Smooth muscle cell (in vitro differentiated cells): Measurements from ENCODE around the gene SLC2A9. TPM values are rescaled to one million over a fixed set of nuclear protein-coding genes. Genes with fewer than 3 reads are reported as not detected.

Experiments
- DNase-seq: peaks from one replicate; lab custom pipeline; 2025; ENCODE audit not compliant: unreplicated experiment; lab: John Stamatoyannopoulos, UW
- H2AFZ ChIP-seq: fragments of 200-600 bp; sonication (generic); 2 replicates; pipeline ENCODE4 v1.6.0; 2016; ENCODE audit warnings: antibody characterized with exemption, low read depth, mild to moderate bottlenecking
- H3F3A ChIP-seq: fragments of 200-600 bp; sonication (generic); 2 replicates; pipeline ENCODE4 v1.6.0; 2017; ENCODE audit warnings: antibody characterized with exemption, low read depth
- H3K27ac ChIP-seq: fragments of 200-600 bp; sonication (generic); 2 replicates; pipeline ENCODE4 v1.5.1; 2016; ENCODE audit warnings: low read depth, mild to moderate bottlenecking
- H3K27me3 ChIP-seq: fragments of 200-600 bp; sonication (generic); 2 replicates; pipeline ENCODE4 v1.6.1; 2016; ENCODE audit warnings: low read depth, mild to moderate bottlenecking
- H3K36me3 ChIP-seq: fragments of 200-600 bp; sonication (generic); 2 replicates; pipeline ENCODE4 v1.5.1; 2016; ENCODE audit warnings: low read depth
- H3K4me1 ChIP-seq: fragments of 200-600 bp; sonication (generic); 2 replicates; pipeline ENCODE4 v1.5.1; 2016; ENCODE audit warnings: low read depth
- H3K4me2 ChIP-seq: fragments of 200-600 bp; sonication (generic); 2 replicates; pipeline ENCODE4 v1.6.0; 2016; ENCODE audit warnings: mild to moderate bottlenecking
- H3K4me3 ChIP-seq: fragments of 200-600 bp; sonication (generic); 2 replicates; pipeline ENCODE4 v1.5.1; 2016; ENCODE audit warnings: mild to moderate bottlenecking
- H3K79me2 ChIP-seq: fragments of 200-600 bp; sonication (generic); 2 replicates; pipeline ENCODE4 v1.6.0; 2016; ENCODE audit warnings: low read depth, mild to moderate bottlenecking
- H3K9ac ChIP-seq: fragments of 200-600 bp; sonication (generic); 2 replicates; pipeline ENCODE4 v1.6.0; 2016; ENCODE audit warnings: low read depth
- H3K9me3 ChIP-seq: fragments of 200-600 bp; sonication (generic); replicated peaks from 2 replicates; pipeline ENCODE4 v1.5.1; 2016; ENCODE audit warnings: low read depth
- H4K20me1 ChIP-seq: fragments of 200-600 bp; sonication (generic); 2 replicates; pipeline ENCODE4 v1.6.0; 2016; ENCODE audit warnings: low read depth
- CTCF ChIP-seq: fragments of 200-600 bp; sonication (generic); IDR thresholded peaks from 2 replicates; pipeline ENCODE4 v1.5.1; 2017; ENCODE audit warnings: borderline replicate concordance, mild to moderate bottlenecking, antibody characterized with exemption; ENCODE audit not compliant: insufficient read depth, poor library complexity, severe bottlenecking
- WGBS: methylation state at CpG from one replicate; pipeline ENCODE4 v1.1.7; 2016; ENCODE audit warnings: low lambda C conversion rate; 5-methylcytosine and 5-hydroxymethylcytosine counted together
- polyA plus RNA-seq: library from polyadenylated mRNA; unstranded; fragments of >200 nt; fragmentation: Nextera tagmentation; extraction: Ambion mirVana; gene quantifications from 2 replicates; pipeline ENCODE4 v1.2.1, GENCODE V29; 2016
- total RNA-seq: library from RNA; depleted of rRNA; stranded (reverse); fragments of >200 nt; gene quantifications from 2 replicates; pipeline ENCODE4 v1.2.3, GENCODE V29; 2014

SLC2A9 gene
- total and polyA plus RNA-seq, 2 experiments from 2014 or later: 1.3 to 2.2 TPM

- no peaks in the 10 kb centered on the region for H4K20me1 ChIP-seq
- H3K4me3 ChIP-seq: no peak overlapping the region
- no peak for TF ChIP-seq CTCF
- no peak overlapping the region for H3K27ac ChIP-seq
- DNase-seq: no peak
- H3K4me2 ChIP-seq: no peak overlapping the region
- H3K4me1 ChIP-seq: no peaks in the 10 kb centered on the region
- H2AFZ ChIP-seq: no peak overlapping the region
- no peaks in the 10 kb centered on the region for H3K9me3 ChIP-seq
- H3F3A ChIP-seq: peaks cover 6% of the 10 kb centered on the region
- H3K27me3 ChIP-seq: no peaks in the 10 kb centered on the region
- no peaks in the 10 kb centered on the region for H3K79me2 ChIP-seq
- no peak overlapping the region for H3K9ac ChIP-seq
- 72% methylated on average over 14 of the region's 14 CpGs for WGBS
- no peaks in the 10 kb centered on the region for H3K36me3 ChIP-seq
Observed at GRCh38 chr4:10022346-10023049, 1.2 kb upstream of the SLC2A9 start.

- Histone ChIP-seq H3K36me3 (no peaks in the 10 kb centered on the region), H3K4me2 (no peak overlapping the region), H3K27me3 (no peaks in the 10 kb centered on the region), H3K9ac (no peak overlapping the region), H3K79me2 (no peaks in the 10 kb centered on the region), H3F3A (peaks cover 6% of the 10 kb centered on the region), H3K4me1 (no peaks in the 10 kb centered on the region), H4K20me1 (no peaks in the 10 kb centered on the region), H3K27ac (no peak overlapping the region), H3K4me3 (no peak overlapping the region), H3K9me3 (no peaks in the 10 kb centered on the region), H2AFZ (no peak overlapping the region)
- no peak for TF ChIP-seq CTCF
- no peak for DNase-seq
- WGBS: 88% methylated on average over 5 of the region's 5 CpGs
Observed at GRCh38 chr4:10021653-10022023, 341 bp upstream of the SLC2A9 start.

GRCh38 chr4:10020106-10020505 lies 1.2 kb downstream of the SLC2A9 start:
- H3K27me3 ChIP-seq: no peaks in the 10 kb centered on the region
- DNase-seq: no peak
- WGBS: 96% methylated on average over 6 of the region's 6 CpGs
- H3K27ac ChIP-seq: no peak overlapping the region
- no peaks in the 10 kb centered on the region for H4K20me1 ChIP-seq
- no peak overlapping the region for H3K9ac ChIP-seq
- H3K4me2 ChIP-seq: no peak overlapping the region
- peaks cover 6% of the 10 kb centered on the region for H3F3A ChIP-seq
- no peak overlapping the region for H3K4me3 ChIP-seq
- H3K79me2 ChIP-seq: no peaks in the 10 kb centered on the region
- no peaks in the 10 kb centered on the region for H3K9me3 ChIP-seq
- H2AFZ ChIP-seq: no peak overlapping the region
- TF ChIP-seq CTCF: no peak
- no peaks in the 10 kb centered on the region for H3K4me1 ChIP-seq
- no peaks in the 10 kb centered on the region for H3K36me3 ChIP-seq

GRCh38 chr4:10019521-10020051 lies 1.7 kb downstream of the SLC2A9 start:
- Histone ChIP-seq H3K4me2 (peak overlapping the region; percentile 78), H3K4me3 (peak overlapping the region; percentile 46), H3K27me3 (no peaks in the 10 kb centered on the region), H3K79me2 (no peaks in the 10 kb centered on the region), H2AFZ (peak overlapping the region; percentile 71), H3F3A (peaks cover 6% of the 10 kb centered on the region), H3K36me3 (no peaks in the 10 kb centered on the region), H3K9ac (peak overlapping the region; percentile 63), H3K4me1 (no peaks in the 10 kb centered on the region), H4K20me1 (no peaks in the 10 kb centered on the region), H3K9me3 (no peaks in the 10 kb centered on the region), H3K27ac (peak overlapping the region; percentile 43)
- TF ChIP-seq CTCF: no peak
- no peak for DNase-seq
- 90% methylated on average over 9 of the region's 9 CpGs for WGBS
